HTR-8/SVneo (cell line): Measurements from ENCODE around the gene PLEKHF1.
A peak's percentile ranks its signal among the peaks of the same experiment; 100 is the strongest.

Source experiments
- DNase-seq: peaks from one replicate; pipeline ENCODE4 v3.0.0; 2011; ENCODE audit warnings: low spot score, mixed read lengths; ENCODE audit not compliant: insufficient read length
- FAIRE-seq: peaks from 2 replicates; lab custom pipeline; 2011; peaks lifted over from hg19 to GRCh38; lab: Jason Lieb, UNC

The PLEKHF1 gene

DNA sequence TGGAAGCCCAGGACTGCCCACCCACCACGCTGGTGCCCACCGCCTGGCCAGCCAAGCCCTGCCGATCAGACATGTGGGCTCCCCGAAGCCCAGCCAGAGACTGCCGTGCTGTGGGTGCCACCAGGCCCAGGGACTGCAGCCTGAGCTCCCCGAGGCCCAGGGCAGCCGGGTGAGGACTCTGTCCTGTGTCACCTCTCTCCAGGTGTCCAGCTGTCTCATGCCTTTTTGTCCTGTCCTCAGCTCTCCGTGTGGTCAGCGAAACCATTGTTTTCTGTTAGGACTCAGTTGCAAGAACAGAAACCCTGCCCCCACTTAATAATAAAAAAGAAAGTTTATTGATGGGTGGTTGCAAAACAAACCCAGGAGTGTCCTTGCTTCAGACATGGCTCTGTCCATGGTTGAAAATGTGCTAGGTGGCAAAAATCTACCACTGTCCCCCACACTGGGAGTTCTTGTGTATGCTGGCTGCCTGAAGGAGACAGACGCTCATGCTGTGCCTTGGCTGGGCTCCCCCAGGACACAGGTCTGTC, 9.9 kb downstream of the PLEKHF1 start:
- FAIRE-seq (no peak), DNase-seq (no peak)

DNA sequence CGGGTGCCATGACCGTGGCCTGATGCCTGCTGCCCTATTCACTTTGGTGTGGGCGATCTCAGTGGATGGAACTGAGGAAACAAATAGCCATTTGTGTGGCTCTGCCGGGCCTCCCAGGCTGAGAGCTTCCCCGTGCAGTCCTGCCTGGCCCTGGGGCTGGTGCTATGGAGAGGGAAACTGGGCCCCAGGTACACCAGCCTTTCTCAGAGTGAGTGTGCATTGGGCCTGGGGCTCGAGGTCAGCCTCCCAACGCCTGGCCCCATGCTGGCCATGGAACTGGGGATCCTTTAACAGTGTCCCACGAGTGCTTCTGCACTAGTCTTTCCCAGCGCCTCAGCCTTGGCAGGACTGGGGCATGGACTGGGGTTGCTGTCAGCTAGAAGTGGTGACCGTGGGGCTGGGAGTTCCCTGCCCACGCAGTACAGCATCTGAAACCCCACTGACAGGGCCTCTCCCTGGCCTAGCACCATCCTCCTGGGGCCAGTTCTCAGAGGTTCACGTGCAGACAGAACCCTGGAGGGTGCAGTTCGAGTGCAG, 10.5 kb downstream of the PLEKHF1 start:
- no peak for DNase-seq
- FAIRE-seq: no peak

GRCh38 chr19:29676586-29676985, 11.3 kb downstream of the PLEKHF1 start:
- DNase-seq: no peak
- FAIRE-seq: no peak

DNA sequence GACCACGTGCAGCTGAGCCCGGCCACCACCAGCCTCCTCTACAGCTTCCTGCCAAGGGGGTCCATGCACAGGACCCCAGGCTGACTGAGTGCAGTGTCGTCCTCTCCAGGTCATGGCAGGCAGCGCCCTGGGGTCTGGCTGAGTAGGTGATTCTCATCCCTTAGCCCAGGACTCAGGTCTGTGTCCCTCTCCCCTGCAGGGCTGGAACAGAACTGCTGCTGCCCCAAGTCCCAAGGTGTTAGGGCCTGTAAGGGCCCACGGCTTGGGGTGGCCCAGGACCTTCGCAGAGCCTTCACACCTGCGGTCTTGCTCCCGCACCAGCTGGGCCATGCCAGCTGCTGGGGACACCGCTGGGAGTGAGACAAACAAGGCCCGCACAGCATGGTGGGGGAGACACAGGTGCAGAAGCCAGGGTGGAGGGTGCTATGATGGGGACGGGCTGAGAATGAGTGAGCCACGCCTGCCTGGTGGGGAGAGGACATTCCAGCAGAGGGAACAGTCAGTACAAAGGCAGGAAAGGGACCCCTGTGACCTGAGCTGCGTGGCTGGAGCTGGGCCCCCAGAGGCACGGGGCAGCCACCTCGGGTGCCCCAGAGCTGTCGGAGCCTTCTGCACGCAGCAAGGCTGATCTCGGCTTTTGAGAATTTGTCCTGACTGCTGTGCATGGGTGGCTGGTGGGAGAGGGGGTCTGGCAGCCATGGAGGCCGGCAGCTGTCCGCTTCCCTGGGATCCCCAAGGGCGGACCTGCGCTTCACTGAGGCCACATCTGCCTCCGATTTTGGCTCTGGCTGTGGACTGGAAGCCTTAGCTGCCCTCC, 11.9 kb downstream of the PLEKHF1 start:
- DNase-seq (no peak), FAIRE-seq (no peak)

DNA sequence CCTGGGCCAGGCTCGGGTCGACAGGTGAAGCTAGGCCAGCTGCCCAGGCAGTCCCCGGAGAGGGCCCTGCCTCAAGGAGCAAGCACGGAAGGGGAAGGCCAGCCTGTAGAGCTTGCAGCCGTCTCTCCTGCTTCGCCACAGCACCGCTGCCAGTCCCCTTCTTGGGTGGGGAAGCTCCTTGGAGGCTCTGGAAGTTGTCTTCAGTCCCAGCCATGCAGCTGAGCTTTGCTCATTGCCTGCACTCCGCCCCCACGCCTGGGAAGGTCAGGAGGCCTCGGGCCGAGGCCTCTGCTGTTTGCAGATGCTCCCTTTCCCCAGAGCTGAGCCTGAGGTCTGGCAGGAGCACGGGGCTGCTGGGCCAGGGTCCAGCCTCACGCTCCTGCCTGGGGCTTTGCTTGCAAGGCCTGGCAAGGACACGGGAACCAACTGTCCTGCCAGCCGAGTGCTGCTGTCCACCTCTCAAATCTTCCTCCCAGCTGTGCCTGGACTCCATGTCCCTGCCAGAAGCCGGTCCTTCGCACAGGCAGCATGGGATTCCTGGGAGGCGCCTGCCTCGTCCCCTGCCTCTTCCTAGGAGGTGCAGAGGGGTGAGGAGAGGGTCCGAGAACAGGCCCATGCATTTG, 13.3 kb downstream of the PLEKHF1 start:
- no peak for DNase-seq
- no peak for FAIRE-seq

- FAIRE-seq (no peak), DNase-seq (no peak)
These were observed 14.4 kb downstream of the PLEKHF1 start for GRCh38 chr19:29679598-29680210.

GRCh38 chr19:29680447-29680846, 15.2 kb downstream of the PLEKHF1 start:
- FAIRE-seq: no peak
- DNase-seq: no peak

DNA sequence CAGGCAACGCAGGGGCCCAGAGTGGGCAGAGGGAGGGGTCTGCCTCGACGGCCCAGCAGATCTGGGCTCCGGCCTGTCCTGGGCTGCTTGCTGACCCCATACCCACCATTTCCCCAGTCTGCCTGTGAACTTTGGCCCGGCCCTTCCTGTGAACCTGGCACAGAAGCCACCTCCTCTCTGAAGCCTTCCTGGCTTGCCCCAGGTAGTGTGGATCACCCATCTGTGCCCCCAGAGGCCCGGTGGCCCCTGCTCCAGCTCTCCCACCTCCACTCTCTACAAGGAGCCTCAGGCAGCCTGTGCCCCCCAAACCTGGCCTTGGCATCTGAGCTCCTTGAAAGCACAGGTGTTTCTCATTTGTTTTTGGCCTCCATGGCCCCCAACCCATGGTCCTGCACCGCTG, 15.7 kb downstream of the PLEKHF1 start:
- no peak for DNase-seq
- no peak for FAIRE-seq

- DNase-seq: no peak
- FAIRE-seq: no peak
These were observed 16.4 kb downstream of the PLEKHF1 start for GRCh38 chr19:29681422-29682235.

GRCh38 chr19:29682236-29682895, 17.1 kb downstream of the PLEKHF1 start:
- DNase-seq: no peak
- no peak for FAIRE-seq

- FAIRE-seq: no peak
- no peak for DNase-seq
These were observed 17.7 kb downstream of the PLEKHF1 start for GRCh38 chr19:29683009-29683408.

DNA sequence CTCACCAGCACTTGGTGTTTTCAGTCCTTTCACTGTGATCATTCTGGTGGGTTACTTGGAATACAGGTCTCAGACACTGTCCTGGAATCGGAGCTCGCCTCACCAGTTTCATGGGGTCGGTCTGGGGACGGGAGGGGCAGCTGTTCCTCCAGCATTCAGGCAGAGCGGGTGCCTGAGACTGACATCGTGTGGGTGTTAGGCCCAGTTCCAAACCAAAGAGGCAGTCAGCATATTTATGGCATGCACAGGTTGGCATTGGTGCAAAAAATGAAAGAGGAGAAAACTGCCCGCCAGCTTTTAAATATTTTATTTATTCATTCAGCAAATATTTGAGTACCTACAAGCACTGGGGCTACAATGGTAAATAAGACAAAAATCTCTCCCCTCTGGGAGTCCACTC, 20.1 kb downstream of the PLEKHF1 start:
- DNase-seq (no peak), FAIRE-seq (no peak)

DNA sequence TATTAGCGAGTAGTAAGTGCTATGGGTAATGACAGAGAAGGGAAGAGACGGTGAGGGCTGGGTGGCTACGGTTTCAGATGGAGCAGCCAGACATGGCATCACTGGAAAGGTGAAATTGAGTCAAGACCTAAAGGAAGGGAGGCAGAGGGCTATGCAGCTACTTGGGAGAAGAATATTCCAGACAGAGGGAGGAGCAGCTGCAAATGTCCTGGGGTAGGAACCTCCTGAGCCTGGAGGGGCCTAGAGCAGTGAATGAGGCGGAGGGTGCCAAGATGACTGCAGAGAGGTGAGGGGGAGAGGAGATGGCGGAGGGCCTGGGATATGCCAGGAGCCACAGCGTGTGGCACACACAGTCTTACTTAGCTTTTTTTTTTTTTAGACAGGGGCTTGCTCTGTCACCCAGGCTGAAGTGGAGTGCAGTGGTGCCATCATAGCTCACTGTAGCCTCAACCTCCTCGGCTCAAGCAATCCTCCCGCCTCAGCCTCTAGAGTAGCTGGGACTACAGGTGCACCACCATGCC, 21.1 kb downstream of the PLEKHF1 start:
- DNase-seq (no peak), FAIRE-seq (no peak)

- no peak for FAIRE-seq
- peak; percentile 31 for DNase-seq
These were observed 22.1 kb downstream of the PLEKHF1 start for GRCh38 chr19:29687244-29687896.

DNA sequence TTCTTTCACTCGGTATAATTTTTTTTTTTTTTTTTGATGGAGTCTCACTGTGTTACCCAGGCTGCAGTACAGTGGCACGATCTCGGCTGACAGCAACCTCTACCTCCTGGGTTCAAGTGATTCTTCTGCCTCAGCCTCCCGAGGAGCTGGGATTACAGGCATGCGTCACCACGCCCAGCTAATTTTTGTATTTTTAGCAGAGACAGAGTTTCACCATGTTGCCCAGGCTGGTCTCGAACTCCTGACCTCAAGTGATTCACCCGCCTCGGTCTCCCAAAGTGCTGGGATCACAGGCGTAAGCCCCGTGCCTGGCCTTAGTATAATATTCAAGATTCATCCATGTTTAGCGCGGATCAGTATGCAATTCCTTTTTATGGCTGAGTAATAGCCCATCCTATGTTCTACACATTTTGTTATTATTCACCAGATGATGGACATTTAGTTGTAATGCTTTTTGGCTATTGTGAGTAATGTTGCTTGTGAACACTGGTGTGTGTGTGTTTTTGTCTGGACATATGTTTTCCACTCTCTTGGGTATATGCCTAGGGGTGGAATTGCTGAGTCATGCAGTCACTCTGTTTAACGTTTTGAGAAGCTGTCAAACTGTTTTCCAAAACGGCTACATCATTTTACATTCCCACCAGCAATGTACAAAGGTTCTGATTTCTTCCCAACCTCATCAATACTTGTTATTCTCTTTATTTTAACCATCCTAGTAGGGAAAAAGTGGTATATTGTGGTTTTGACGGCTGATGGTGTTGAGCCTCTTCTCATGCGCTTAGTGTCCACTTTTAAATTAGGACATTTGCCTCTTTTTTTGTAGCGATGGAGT, 22.9 kb downstream of the PLEKHF1 start:
- no peak for FAIRE-seq
- DNase-seq: no peak

GRCh38 chr19:29690842-29691241, 25.6 kb downstream of the PLEKHF1 start:
- FAIRE-seq: no peak

DNA sequence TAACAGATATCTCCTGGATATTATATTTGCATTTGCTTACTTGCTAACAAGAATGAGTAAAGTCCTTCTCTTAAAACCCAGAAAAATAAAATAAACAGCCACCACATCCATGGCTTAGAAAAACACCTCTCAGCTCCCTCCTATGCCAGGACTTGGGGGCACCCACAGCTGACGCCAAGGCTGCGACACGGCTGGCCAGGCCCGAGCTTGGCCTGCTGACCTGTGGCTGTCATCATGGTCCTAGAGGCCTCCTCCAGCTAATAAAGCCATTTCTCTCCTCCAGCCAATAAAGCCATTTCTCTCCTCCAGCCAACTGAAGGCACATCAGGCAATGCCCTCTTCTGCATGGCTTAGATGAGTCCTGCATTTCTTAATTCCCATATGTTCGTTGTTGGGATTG, 28.9 kb downstream of the PLEKHF1 start:
- no peak for DNase-seq
- FAIRE-seq: no peak

More at GRCh38 chr19:29690842-29691241, 25.6 kb downstream of the PLEKHF1 start:
- DNase-seq: no peak
